ENCODE results near the gene KIRREL3.
A peak's percentile ranks its signal among the peaks of the same experiment; 100 is the strongest.

KIRREL3 gene

GRCh38 chr11:126451211-126451802 lies 549.3 kb downstream of the KIRREL3 start:
- DNase-seq (ENCODE audit: low spot score), result no peak

DNA sequence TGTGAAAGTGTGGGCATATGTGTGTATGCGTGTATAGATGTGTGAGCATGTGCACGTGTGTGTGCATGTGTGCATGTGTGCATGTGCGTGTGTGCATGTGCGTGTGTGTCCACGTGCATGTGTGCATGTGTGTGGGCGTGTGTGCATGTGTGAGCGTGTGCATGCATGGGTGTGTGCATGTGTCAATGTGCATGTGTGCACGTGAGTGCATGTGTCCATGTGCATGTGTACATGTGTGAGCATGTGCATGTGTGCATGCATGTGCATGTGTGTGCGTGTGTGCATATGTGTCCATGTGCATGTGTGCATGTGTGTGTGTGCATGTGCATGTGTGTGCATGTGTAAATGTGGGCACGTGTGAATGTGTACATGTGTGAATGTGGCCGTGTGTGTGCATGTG lies 549.8 kb downstream of the KIRREL3 start:
- DNase-seq (ENCODE audit: low spot score), result no peak

DNA sequence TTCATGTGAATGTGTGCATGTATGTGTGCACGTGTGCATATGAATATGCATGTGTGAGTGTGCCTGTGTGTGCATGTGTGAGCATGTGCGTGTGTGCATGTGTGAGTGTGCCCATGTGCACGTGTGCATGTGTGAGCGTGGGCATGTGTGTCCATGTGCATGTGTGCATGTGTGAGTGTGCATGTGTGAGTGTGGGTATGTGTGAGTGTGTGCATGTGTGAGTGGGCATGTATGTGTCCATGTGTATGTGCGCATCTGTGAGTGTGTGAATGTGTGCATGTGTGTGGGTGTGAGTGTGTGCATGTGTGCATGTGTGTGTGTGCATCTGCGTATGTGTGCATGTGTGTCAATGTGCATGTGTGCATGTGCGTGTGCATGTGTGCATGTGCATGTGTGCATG lies 550.4 kb downstream of the KIRREL3 start:
- DNase-seq (ENCODE audit: low spot score), result no peak

GRCh38 chr11:126446581-126446980 lies 554.0 kb downstream of the KIRREL3 start:
- no peak for DNase-seq (ENCODE audit: low spot score)

GRCh38 chr11:126444072-126444471 lies 556.5 kb downstream of the KIRREL3 start:
- DNase-seq (ENCODE audit: low spot score), result no peak

- peak; percentile 13 for DNase-seq (ENCODE audit: low spot score)
Observed at GRCh38 chr11:126443120-126443519, 557.5 kb downstream of the KIRREL3 start.

- peak; percentile 57 for DNase-seq (ENCODE audit: low spot score)
Observed at GRCh38 chr11:126440792-126441514, 559.6 kb downstream of the KIRREL3 start.

- no peak for DNase-seq (ENCODE audit: low spot score)
Observed at GRCh38 chr11:126440276-126440675, 560.3 kb downstream of the KIRREL3 start.

- DNase-seq (ENCODE audit: low spot score), result no peak
Observed at GRCh38 chr11:126438691-126439090, 561.9 kb downstream of the KIRREL3 start.

GRCh38 chr11:126438272-126438671 lies 562.3 kb downstream of the KIRREL3 start:
- DNase-seq (ENCODE audit: low spot score), result no peak

DNA sequence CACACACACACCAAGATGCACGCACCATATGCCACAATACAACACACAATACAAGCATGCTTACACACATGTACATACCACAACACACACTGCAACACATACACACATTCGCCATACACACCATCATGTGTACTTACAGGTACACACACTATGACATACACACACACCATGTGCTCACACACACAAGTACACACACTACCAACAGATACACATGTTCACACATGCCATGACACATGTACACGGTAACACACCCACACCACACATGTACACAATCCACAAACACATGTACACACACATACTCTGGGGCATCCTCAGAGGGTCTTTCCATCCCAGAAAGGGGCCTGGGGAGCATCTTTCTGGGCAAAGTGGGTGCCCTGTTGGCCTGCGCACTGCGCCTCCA lies 562.8 kb downstream of the KIRREL3 start:
- no peak for DNase-seq (ENCODE audit: low spot score)

DNA sequence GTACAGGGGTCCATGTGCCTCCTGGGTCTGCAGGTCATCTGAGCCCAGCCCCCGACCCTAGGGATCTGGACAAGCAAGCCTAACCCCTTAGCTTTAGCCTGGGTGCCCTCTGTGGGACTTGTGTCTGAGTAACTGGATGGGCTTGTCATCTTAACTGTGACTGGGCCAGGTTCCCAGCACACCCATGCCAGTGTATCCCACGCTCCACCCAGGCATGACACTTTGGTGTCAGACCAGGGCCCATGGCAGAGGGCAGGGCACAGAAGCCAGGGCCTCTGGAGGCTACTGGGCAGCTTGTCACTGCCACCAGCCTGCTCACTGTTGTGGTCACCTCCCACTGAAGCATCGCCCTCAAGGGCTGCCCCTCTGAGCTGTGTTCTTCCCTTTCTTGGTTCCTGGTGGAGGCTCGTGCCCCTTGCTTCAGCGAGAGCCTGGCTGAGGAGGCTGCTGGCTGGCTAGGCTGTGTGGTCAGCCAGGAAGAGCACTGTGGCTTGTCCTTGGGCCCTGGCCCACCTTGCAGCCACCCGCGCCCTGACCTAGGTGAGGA lies 564.3 kb downstream of the KIRREL3 start:
- DNase-seq (ENCODE audit: low spot score), result no peak

GRCh38 chr11:126434950-126435335 lies 565.6 kb downstream of the KIRREL3 start:
- no peak for DNase-seq (ENCODE audit: low spot score)

DNA sequence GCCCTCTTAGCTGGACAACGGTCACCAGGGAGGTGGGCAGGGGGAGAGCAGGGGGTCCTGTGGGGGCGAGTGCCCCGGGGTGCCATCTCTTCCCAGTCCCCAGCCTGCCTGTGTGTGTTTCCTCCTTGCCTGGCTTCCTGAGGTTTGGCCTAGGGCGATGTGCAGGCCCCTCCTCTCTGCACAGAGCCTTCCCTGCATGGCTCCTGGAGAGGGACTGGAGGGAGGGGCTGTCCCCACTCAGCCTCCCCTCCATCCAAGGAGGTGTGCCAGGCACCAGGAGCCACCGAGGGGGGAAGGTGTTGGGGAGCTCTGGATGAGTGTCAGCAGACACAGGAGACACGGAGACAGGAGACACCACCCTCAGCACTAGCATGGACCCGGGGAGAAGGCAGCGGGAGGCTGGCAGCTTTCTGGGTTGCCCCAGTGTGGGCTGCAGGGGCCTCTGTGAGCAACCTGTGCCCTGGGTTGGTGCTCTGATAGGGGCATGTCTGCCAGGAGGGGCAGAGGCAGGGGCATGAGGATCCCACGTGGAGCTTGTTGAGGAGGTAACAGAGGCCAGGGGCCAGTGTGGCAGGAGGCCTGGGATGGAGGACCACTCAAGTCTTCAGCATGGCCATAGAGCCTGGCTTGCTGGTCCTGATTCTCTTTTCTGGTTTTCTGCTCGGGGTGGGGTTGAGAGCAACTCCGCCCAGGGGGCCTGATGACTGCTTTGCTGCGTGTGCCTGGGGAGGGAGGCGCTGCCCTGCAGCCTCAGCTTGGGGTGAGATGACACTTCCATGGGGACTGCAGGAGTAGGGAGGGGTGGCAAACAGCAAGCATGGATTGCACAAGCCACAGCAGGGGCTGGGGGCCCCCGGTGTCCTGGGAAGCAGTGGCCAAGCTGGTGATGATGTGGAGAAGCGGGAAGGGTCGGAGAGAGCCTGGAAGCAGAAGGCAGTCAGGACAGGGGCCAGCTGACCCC lies 566.3 kb downstream of the KIRREL3 start:
- no peak for DNase-seq (ENCODE audit: low spot score)

GRCh38 chr11:126433244-126433846 lies 567.2 kb downstream of the KIRREL3 start:
- DNase-seq (ENCODE audit: low spot score), result no peak

DNA sequence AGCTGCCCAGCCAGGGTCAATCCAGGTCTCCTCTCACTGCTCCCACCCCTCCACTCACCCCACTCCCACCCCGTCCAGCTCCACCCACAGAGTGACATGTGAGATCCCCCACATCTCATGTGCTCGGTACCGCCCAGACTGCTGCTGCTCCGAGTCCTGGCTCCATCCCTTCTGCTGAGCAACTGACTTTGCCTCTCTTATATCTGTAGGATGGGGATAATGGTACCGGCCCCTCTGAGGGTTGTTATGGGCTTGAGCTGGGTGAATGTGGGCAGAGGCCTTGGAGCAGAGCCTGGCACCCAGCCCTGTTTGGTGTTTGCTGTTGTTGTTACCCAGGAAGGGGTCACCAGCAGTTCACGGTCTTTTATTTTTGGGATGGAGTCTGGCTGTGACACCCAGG lies 568.0 kb downstream of the KIRREL3 start:
- no peak for DNase-seq (ENCODE audit: low spot score)

GRCh38 chr11:126432065-126432461 lies 568.5 kb downstream of the KIRREL3 start:
- DNase-seq (ENCODE audit: low spot score), result no peak

DNA sequence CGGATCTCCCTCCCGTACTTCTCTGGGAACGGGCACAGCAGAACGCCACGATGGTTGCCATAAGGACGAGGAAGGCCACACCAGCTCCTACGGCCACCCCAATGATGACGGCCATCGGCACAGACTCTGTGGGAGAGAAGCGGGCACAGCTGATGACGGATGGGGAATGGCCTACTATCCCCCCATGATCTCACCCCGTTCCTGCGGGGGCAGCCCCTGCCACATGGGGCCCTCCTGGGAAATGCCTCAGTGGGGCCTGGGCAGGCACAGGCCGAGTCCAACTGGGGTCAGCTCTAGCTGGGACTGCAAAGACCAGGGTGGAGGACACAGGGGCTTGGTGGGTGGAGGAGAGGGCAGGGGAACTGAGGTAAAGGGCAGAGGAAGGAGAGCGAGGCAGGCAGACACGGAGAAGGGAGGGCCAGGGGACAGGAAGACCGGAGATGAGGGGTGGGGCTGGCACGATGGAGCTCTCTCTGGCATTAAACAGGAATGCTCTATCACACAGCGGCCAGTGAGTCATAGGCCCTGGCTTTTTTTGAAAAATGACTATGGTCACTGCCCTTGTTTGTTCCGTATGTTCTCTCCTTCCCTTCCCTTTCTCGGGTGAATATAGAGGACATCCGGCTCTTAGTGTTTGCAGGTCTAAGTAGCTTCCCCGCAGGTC lies 569.0 kb downstream of the KIRREL3 start:
- no peak for DNase-seq (ENCODE audit: low spot score)

GRCh38 chr11:126430581-126431335 lies 569.8 kb downstream of the KIRREL3 start:
- DNase-seq (ENCODE audit: low spot score), result no peak
